Esophagus muscularis mucosa (tissue), 4 donors: ENCODE data around the gene CCDC87. TPM values are rescaled to one million over a fixed set of nuclear protein-coding genes. Genes with fewer than 3 reads are reported as not detected.
"Not testable (repeated sequence)": the region's sequence is repeated elsewhere in the genome, so short reads cannot be mapped to it uniquely, and the experiment has no call there.

Experiments
- DNase-seq: peaks from one replicate; pipeline ENCODE4 v3.0.0-alpha.2; 2017; ENCODE audit errors: extremely low spot score
- H3K27ac ChIP-seq, 4 donors: fragments of 200-600 bp; sonication (generic); replicated peaks in 1 of 4; 1 replicate in 3 of 4; 2 replicates in 1 of 4; pipeline ENCODE4 v1.5.1; 2016 to 2019; ENCODE audit warnings: mild to moderate bottlenecking in 1 of 4
- H3K27me3 ChIP-seq, 4 donors: fragments of 200-600 bp; sonication (generic); one replicate each; pipeline versions ENCODE4 v1.5.1 to v1.6.0; 2016 to 2019
- H3K36me3 ChIP-seq, 4 donors: fragments of 200-600 bp; sonication (generic); one replicate each; pipeline ENCODE4 v1.5.1; 2016 to 2019
- H3K4me1 ChIP-seq, 4 donors: fragments of 200-600 bp; sonication (generic); one replicate each; pipeline ENCODE4 v1.5.1; 2016 to 2019
- H3K4me3 ChIP-seq, 4 donors: fragments of 200-600 bp; sonication (generic); 1 replicate in 2 of 4; 2 replicates in 2 of 4; pipeline ENCODE4 v1.5.1; 2016 to 2019; ENCODE audit warnings: mild to moderate bottlenecking in 4 of 4, moderate library complexity in 1 of 4
- H3K9me3 ChIP-seq, 4 donors: fragments of 200-600 bp; sonication (generic); 1 replicate in 3 of 4; 2 replicates in 1 of 4; pipeline ENCODE4 v1.5.1; 2016 to 2019
- EP300 ChIP-seq: sonication (generic); formaldehyde crosslinking; IDR thresholded peaks from one replicate; pipeline ENCODE4 v1.6.1; 2017; ENCODE audit warnings: antibody characterized with exemption
- POLR2A ChIP-seq: fragments of 450-650 bp; IDR thresholded peaks from one replicate; pipeline ENCODE4 v1.6.1; 2017; ENCODE audit warnings: antibody characterized with exemption, moderate library complexity, mild to moderate bottlenecking, low read depth
- POLR2AphosphoS5 ChIP-seq, 2 donors: sonication (generic); formaldehyde crosslinking; IDR thresholded peaks; one replicate each; pipeline ENCODE4 v1.6.1; 2017; ENCODE audit warnings: antibody characterized with exemption in 2 of 2
- WGBS: methylation state at CpG from one replicate; pipeline ENCODE4 v1.1.5; 2018; 5-methylcytosine and 5-hydroxymethylcytosine counted together
- intact Hi-C: fragments of 100-400 bp; cut with DNase I; formaldehyde crosslinking; loops from one replicate; pipeline ENCODE4 v1.15.1; 2023
- total RNA-seq, 4 donors: library from RNA; depleted of rRNA; stranded (reverse); fragments of >200 nt; gene quantifications; one replicate each; pipeline versions ENCODE4 v1.1.0 to v1.2.1, GENCODE V29; 2016
- TF ChIP-seq, protein P1 (sequence below), 3 experiments: fragments of 200-600 bp in 2 of 3; fragments of 450-650 bp in 1 of 3; sonication (generic) in 2 of 3; IDR thresholded peaks; one replicate each; pipeline ENCODE4 v1.5.1; 2017 to 2019; ENCODE audit warnings: antibody characterized with exemption in 3 of 3, mild to moderate bottlenecking in 2 of 3, moderate library complexity in 1 of 3

The CCDC87 gene
- total RNA-seq, 4 donors from 2014 or later = 0.17 to 0.83 (median 0.46) TPM

- TF ChIP-seq EP300 = no peak
- TF ChIP-seq, protein P1, sequence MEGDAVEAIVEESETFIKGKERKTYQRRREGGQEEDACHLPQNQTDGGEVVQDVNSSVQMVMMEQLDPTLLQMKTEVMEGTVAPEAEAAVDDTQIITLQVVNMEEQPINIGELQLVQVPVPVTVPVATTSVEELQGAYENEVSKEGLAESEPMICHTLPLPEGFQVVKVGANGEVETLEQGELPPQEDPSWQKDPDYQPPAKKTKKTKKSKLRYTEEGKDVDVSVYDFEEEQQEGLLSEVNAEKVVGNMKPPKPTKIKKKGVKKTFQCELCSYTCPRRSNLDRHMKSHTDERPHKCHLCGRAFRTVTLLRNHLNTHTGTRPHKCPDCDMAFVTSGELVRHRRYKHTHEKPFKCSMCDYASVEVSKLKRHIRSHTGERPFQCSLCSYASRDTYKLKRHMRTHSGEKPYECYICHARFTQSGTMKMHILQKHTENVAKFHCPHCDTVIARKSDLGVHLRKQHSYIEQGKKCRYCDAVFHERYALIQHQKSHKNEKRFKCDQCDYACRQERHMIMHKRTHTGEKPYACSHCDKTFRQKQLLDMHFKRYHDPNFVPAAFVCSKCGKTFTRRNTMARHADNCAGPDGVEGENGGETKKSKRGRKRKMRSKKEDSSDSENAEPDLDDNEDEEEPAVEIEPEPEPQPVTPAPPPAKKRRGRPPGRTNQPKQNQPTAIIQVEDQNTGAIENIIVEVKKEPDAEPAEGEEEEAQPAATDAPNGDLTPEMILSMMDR (IDR thresholded peaks at IDR 0.05) = no peak
- no peak for TF ChIP-seq POLR2A
- no peak for TF ChIP-seq POLR2AphosphoS5 (IDR thresholded peaks at IDR 0.05)
- Histone ChIP-seq H3K36me3 (no peaks in the 10 kb centered on the region), H3K27ac (peak overlapping the region; percentile 78 to 86 (median 80)), H3K4me3 (peak overlapping the region; percentile 60 to 78 (median 68)), H3K9me3 (no peaks in the 10 kb centered on the region), H3K4me1 (peaks cover 26 to 52% (median 39%) of the 10 kb centered on the region in 4 donors), H3K27me3 (no peaks in the 10 kb centered on the region)
- 62% methylated on average over 7 of the region's 7 CpGs for WGBS
- intact Hi-C loops = loop anchor here (5.0 kb wide), 1 partner anchor 84 kb away; the partner anchor contains the start of gene RBM4B
- DNase-seq = no peak
These were observed 787 bp upstream of the CCDC87 start for GRCh38 chr11:66593650-66594049.

GRCh38 chr11:66593303-66593635 is 406 bp upstream of the CCDC87 start:
- no peaks in the 10 kb centered on the region for H3K27me3 ChIP-seq
- no peaks in the 10 kb centered on the region for H3K36me3 ChIP-seq
- WGBS = 29% methylated on average over 5 of the region's 12 CpGs
- peak overlapping the region; percentile 78 to 86 (median 80) for H3K27ac ChIP-seq
- H3K9me3 ChIP-seq = no peaks in the 10 kb centered on the region
- no peak for TF ChIP-seq POLR2A
- TF ChIP-seq POLR2AphosphoS5 (IDR thresholded peaks at IDR 0.05) = no peak
- TF ChIP-seq, protein P1 (IDR thresholded peaks at IDR 0.05) = no peak
- no peak for TF ChIP-seq EP300
- DNase-seq = no peak
- H3K4me3 ChIP-seq = peak overlapping the region; percentile 60 to 78 (median 68)
- H3K4me1 ChIP-seq = peaks cover 26 to 52% (median 39%) of the 10 kb centered on the region in 4 donors
- intact Hi-C loops = loop anchor here (5.0 kb wide), 1 partner anchor 84 kb away; the partner anchor contains the start of gene RBM4B

DNA sequence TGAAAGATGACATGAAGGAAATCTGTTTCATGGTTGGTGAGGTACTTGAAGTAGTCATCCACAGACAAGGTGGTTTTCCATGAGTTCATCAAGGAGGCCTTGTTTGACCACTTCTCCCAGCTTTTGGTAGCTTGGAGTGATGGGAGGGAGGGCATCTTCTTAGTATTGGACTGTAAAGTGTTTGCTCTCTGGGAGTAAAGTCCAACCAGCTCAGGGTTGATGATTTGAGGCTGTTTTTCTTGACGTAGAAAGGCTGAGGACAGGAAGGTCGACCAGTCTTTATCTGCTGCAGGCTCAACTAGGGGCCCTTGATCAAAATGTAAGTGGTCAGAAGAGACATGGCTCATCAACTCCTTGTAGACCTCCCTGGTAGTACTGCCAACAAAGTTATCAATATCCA is 1.7 kb downstream of the CCDC87 start:
- TF ChIP-seq EP300 (no peak), POLR2AphosphoS5 (IDR thresholded peaks at IDR 0.05) (no peak), POLR2A (no peak)
- Histone ChIP-seq H3K27me3 (no peaks in the 10 kb centered on the region), H3K36me3 (no peaks in the 10 kb centered on the region), H3K4me3 (no peak overlapping the region), H3K27ac (no peak overlapping the region), H3K9me3 (no peaks in the 10 kb centered on the region), H3K4me1 (peaks cover 26 to 39% (median 37%) of the 10 kb centered on the region in 4 donors)
- DNase-seq = no peak
- WGBS = 100% methylated on average over 2 of the region's 2 CpGs
- intact Hi-C loops = loop anchor here (5.0 kb wide), 1 partner anchor 86 kb away; the partner anchor contains the start of gene RBM4B

GRCh38 chr11:66589996-66590675 is 2.7 kb downstream of the CCDC87 start:
- TF ChIP-seq, protein P1 (IDR thresholded peaks at IDR 0.05) = no peak
- TF ChIP-seq POLR2A (no peak), EP300 (no peak), POLR2AphosphoS5 (IDR thresholded peaks at IDR 0.05) (no peak)
- no peak overlapping the region for H3K4me3 ChIP-seq
- H3K4me1 ChIP-seq = peaks cover 18 to 30% (median 27%) of the 10 kb centered on the region in 4 donors
- intact Hi-C loops = loop anchor here (5.0 kb wide), 1 partner anchor 87 kb away; the partner anchor contains the start of gene RBM4B
- 99% methylated on average over 7 of the region's 7 CpGs for WGBS
- no peaks in the 10 kb centered on the region for H3K27me3 ChIP-seq
- no peaks in the 10 kb centered on the region for H3K9me3 ChIP-seq
- no peak overlapping the region for H3K27ac ChIP-seq
- H3K36me3 ChIP-seq = no peaks in the 10 kb centered on the region
- DNase-seq = no peak

DNA sequence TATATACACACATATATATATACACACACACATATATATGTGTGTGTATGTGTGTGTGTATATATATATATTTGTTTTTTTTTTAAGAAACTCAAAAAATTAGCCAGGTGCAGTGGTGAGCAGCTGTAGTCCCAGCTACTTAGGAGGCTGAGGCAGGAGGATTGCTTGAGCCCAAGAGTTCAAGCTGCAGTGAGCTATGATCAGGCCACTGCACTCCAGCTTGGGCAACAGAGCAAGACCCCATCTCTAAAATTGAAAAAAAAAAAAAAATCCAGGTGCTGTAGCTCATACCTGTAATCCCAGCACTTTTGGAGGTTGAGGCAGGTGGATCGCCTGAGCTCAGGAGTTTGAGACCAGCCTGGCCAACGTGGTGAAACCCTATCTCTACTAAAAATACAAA is 3.5 kb downstream of the CCDC87 start:
- H3K27me3 ChIP-seq, H3K4me3 ChIP-seq, H3K27ac ChIP-seq, DNase-seq, intact Hi-C loops, H3K36me3 ChIP-seq, H3K9me3 ChIP-seq: not testable (repeated sequence)
- H3K4me1 ChIP-seq = peaks cover 10 to 21% (median 18%) of the 10 kb centered on the region in 4 donors
- 70% methylated on average over 2 of the region's 2 CpGs for WGBS
